GM12873 (cell line): Measurements from ENCODE around the gene CREG1.

Source experiments
- TF ChIP-seq, protein P1 (sequence below): IDR thresholded peaks from 2 replicates; pipeline ENCODE4 v1.5.1; 2012; ENCODE audit warnings: low read depth, mild to moderate bottlenecking, moderate library complexity, low read length, control low read depth; ENCODE audit not compliant: insufficient read depth; ENCODE audit errors: missing control alignments

CREG1 gene

DNA sequence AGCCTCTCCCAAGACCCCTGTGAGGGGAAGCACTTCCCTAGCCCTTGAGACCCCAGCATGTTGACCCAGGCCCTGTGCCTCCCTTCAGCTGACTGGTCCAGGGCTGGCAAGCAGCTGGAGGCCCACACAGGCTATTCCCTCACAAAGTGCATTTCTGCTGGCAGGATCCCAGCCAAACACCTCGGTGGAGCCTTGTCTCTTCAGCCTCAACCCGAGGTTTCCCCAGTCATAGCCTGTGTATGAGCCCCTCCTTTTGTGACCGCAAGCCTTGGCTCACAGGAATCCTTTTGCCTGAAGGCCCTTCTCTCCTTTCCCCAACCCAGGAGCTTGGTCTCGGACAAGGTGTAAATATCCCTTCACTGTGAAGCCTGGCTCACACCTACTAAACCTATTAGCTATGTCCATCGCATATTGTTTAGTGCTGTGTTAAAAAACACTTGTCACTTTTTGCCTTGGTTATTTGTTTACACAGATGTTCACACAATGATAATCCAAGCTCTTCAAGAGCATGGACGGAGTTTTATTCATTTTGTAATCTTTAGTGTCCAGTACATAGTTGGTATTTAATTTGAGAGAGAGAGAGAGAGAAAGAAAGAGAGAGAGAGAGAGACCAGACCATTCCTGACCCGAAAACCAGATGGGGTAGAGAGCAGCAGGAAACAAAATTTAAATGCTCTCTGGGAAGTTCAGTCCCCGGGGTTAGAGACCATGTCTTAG is 26.7 kb downstream of the CREG1 start:
- TF ChIP-seq, protein P1, sequence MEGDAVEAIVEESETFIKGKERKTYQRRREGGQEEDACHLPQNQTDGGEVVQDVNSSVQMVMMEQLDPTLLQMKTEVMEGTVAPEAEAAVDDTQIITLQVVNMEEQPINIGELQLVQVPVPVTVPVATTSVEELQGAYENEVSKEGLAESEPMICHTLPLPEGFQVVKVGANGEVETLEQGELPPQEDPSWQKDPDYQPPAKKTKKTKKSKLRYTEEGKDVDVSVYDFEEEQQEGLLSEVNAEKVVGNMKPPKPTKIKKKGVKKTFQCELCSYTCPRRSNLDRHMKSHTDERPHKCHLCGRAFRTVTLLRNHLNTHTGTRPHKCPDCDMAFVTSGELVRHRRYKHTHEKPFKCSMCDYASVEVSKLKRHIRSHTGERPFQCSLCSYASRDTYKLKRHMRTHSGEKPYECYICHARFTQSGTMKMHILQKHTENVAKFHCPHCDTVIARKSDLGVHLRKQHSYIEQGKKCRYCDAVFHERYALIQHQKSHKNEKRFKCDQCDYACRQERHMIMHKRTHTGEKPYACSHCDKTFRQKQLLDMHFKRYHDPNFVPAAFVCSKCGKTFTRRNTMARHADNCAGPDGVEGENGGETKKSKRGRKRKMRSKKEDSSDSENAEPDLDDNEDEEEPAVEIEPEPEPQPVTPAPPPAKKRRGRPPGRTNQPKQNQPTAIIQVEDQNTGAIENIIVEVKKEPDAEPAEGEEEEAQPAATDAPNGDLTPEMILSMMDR: no peak

GRCh38 chr1:167524651-167525050 is 28.9 kb downstream of the CREG1 start:
- TF ChIP-seq, protein P1: no peak

- TF ChIP-seq, protein P1: no peak
Observed at GRCh38 chr1:167522246-167522645, 31.3 kb downstream of the CREG1 start.

GRCh38 chr1:167520711-167521206 is 32.8 kb downstream of the CREG1 start:
- TF ChIP-seq, protein P1: peak; percentile 4

GRCh38 chr1:167518331-167518700 is 35.2 kb downstream of the CREG1 start, which contains the start of gene CD247:
CD247 (minus strand) TSS chr1:167518529; CDS start chr1:167518465, 64 bp downstream.
- TF ChIP-seq, protein P1: no peak

GRCh38 chr1:167517535-167518330 is 35.8 kb downstream of the CREG1 start:
- TF ChIP-seq, protein P1: no peak
